SU-DHL-6 (cell line): ENCODE measurements around the gene ZP1.

Source experiments
- EZH2phosphoT487 ChIP-seq: fragments of 200-600 bp; sonication (generic), shearing (Covaris generic); conservative IDR thresholded peaks from 2 replicates; pipeline ENCODE4 v1.6.1; 2018; ENCODE audit warnings: mild to moderate bottlenecking, antibody characterized with exemption, low read length, moderate library complexity, mixed read lengths
- TF ChIP-seq, protein P1 (sequence below): fragments of 200-600 bp; sonication (generic); IDR thresholded peaks from one replicate; pipeline ENCODE4 v1.5.1; 2017; ENCODE audit warnings: antibody characterized with exemption, mild to moderate bottlenecking, low read length, moderate library complexity; ENCODE audit not compliant: insufficient read depth, poor library complexity, severe bottlenecking

DNA sequence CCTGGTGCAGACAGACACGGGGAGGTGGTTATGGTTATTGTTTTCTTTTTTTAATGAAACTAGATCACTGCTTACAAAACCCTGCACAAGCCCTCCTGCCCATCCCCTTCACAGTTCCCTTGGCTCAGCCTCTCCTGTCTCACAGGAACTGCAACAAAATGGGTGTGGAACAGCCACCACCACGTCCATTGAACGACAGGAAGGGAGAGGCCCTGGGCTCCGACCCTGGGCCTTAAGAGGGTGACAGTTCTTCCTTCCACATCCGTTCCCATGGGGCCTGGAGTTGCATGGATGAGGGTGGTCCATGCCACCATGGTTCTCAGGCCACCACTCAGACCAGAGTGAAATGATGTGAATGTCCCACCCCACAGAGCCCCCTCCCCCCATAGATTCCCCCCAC lies 23.4 kb downstream of the ZP1 start:
- TF ChIP-seq, protein P1, sequence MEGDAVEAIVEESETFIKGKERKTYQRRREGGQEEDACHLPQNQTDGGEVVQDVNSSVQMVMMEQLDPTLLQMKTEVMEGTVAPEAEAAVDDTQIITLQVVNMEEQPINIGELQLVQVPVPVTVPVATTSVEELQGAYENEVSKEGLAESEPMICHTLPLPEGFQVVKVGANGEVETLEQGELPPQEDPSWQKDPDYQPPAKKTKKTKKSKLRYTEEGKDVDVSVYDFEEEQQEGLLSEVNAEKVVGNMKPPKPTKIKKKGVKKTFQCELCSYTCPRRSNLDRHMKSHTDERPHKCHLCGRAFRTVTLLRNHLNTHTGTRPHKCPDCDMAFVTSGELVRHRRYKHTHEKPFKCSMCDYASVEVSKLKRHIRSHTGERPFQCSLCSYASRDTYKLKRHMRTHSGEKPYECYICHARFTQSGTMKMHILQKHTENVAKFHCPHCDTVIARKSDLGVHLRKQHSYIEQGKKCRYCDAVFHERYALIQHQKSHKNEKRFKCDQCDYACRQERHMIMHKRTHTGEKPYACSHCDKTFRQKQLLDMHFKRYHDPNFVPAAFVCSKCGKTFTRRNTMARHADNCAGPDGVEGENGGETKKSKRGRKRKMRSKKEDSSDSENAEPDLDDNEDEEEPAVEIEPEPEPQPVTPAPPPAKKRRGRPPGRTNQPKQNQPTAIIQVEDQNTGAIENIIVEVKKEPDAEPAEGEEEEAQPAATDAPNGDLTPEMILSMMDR = no peak
- TF ChIP-seq EZH2phosphoT487 = no peak
